Measurements from ENCODE around the gene PAX2. TPM values are rescaled to one million over a fixed set of nuclear protein-coding genes. Genes with fewer than 3 reads are reported as not detected.

The PAX2 gene
- total RNA-seq, 4 donors from 2014 or later = not detected

DNA sequence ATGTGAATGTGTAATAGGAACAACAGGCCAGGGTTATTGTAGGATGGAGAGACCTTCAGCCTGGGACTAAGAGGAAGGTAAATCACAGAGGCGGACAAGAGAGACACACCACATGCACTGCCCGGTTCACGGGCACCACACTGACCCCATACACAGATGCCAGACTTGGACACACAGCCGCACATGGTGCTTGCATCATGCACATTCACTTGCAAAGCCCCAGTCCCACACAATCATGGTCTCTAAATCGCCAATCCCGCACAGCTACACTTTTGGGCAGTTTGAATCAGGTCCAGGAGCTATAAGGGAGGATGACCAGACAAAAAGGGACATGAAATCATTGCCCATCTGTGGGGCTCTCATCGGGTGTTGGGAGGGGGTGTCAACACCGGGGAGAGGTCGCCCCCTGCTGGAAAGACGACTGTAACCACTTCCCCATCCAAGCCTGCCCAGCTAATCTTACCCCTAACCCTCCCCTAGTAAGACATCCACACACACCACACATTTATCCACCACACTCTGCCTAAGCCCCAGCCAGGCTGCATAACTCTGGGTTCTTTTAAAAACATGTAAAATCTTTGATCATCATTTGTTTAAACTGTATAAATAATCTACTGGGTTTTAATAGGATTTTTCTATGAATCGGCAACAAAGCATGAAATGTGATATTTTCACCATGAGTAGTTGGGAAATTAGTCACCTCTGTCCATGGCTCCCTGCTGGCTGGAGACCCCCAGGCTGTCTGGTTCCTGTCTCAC lies 126.8 kb downstream of the PAX2 start:
- intact Hi-C loops (cut with DNase I) = no loop called here
- Histone ChIP-seq H3K27ac (no peak overlapping the region), H3K36me3 (no peaks in the 10 kb centered on the region), H3K27me3 (peaks cover 0 to 73% (median 0%) of the 10 kb centered on the region in 4 donors), H3K4me3 (no peak overlapping the region), H3K9me3 (no peaks in the 10 kb centered on the region), H3K4me1 (no peaks in the 10 kb centered on the region)
- 38 to 55% methylated on average over 8 to 11 of the region's 11 CpGs for WGBS, 2 donors
- TF ChIP-seq POLR2A (IDR thresholded peaks at IDR 0.05) = no peak
- TF ChIP-seq, protein P1, sequence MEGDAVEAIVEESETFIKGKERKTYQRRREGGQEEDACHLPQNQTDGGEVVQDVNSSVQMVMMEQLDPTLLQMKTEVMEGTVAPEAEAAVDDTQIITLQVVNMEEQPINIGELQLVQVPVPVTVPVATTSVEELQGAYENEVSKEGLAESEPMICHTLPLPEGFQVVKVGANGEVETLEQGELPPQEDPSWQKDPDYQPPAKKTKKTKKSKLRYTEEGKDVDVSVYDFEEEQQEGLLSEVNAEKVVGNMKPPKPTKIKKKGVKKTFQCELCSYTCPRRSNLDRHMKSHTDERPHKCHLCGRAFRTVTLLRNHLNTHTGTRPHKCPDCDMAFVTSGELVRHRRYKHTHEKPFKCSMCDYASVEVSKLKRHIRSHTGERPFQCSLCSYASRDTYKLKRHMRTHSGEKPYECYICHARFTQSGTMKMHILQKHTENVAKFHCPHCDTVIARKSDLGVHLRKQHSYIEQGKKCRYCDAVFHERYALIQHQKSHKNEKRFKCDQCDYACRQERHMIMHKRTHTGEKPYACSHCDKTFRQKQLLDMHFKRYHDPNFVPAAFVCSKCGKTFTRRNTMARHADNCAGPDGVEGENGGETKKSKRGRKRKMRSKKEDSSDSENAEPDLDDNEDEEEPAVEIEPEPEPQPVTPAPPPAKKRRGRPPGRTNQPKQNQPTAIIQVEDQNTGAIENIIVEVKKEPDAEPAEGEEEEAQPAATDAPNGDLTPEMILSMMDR (IDR thresholded peaks at IDR 0.05) = peak in 4 of 6 experiments; percentile 12 to 43 (median 27)
- DNase-seq = no peak

DNA sequence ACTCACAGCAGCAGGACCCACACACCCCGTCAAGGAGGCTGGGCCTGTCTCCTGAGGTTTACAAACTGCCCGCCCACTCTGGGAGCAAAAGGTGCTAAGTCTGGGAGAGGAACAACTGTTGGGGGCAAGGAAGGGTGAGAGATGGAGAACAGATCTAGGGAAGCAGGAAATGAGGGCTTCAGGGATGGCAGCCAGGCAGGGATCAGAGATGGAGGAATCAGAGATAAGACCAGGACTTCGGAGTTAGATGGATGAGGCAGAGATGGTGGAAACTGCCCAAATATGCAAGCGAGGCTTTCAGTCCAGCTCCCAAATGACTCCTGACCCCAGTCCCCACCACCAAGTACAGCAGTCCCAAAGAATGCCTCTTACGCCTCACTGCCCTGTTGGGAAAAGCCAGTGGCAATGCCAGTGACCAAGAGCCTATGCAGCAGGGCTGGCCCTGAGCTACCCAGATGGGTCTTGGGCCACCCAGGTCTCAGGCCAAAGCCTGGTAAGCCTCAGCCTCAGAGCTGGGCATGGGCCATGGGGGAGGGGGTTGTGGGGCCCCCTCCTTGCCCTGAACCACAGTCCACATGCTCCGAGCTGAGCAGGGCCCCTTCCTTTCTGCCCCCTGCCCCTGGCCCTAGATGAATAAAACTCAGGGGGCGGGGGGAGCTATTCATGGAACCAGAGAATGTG lies 127.9 kb downstream of the PAX2 start:
- no peak overlapping the region for H3K4me3 ChIP-seq
- intact Hi-C loops (cut with DNase I) = no loop called here
- no peaks in the 10 kb centered on the region for H3K36me3 ChIP-seq
- peaks cover 0 to 73% (median 0%) of the 10 kb centered on the region in 4 donors for H3K27me3 ChIP-seq
- H3K9me3 ChIP-seq = no peaks in the 10 kb centered on the region
- H3K4me1 ChIP-seq = no peaks in the 10 kb centered on the region
- WGBS, 2 donors = 60 to 65% methylated on average over 4 to 5 of the region's 7 CpGs
- H3K27ac ChIP-seq = no peak overlapping the region
- no peak for DNase-seq
- no peak for TF ChIP-seq POLR2A (IDR thresholded peaks at IDR 0.05)
- TF ChIP-seq, protein P1 (IDR thresholded peaks at IDR 0.05) = no peak

DNA sequence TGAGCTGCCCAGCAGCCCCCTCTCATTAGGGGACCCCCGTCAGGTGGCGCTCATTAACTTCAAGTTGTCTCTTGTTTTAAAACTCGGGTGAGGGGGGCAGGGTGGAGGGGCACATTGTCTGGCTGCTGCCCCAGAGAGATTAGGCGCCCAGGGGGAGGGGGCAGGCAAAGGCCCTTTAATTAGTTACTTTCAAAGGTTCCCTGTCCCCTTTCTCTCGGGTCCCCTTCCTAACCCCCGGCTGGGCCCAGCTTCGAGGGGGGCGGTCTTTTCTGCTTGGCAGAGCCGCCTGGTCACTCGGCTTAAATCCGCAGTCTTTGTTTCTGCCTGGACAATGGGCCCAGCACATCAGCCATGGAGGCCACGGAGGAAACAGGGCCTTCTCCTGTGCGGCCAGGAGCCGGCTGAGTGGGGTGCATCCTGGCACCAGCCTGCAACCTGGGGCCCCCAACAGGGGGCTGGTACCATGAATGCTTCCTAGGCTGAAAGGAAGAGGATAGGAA lies 128.5 kb downstream of the PAX2 start:
- intact Hi-C loops (cut with DNase I) = no loop called here
- H3K27me3 ChIP-seq = peaks cover 0 to 73% (median 0%) of the 10 kb centered on the region in 4 donors
- TF ChIP-seq, protein P1 (IDR thresholded peaks at IDR 0.05) = no peak
- no peak for TF ChIP-seq POLR2A (IDR thresholded peaks at IDR 0.05)

DNA sequence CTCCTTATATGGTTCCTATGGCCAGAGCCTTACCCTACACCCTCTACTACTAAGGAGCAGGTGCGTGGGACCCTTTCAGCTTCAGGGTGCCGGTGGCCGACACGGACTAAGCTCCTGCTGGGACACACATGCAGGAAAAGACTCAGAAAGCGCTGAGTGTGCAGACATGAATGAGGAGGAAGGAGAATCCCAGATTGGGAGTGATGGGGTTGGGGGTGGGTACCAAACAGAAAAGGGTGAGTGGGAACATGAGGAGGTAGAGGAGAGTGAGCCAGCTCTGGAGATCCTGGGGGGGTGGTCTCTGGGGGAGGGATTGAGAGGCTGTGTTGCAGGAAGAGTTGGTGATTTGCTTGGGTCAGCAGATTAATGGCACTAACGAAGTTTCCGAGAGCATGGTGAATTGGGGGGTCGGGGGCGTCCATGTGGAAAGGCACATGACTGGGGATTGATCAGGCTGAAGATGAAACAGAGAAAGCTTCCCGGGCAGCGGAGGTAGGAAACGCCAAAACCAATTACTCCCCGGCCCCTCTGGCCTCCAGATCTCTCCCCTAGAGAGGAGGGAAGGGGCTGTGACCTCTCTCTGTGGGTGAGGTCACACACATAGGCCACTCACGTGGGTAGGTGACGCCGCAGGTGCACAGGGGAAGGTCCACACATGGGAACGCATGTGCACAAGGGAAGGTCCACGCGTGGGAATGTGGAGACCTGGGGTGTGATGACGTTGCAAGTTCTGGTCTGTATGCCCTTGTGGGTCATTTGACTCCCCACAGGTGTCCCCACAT lies 129.5 kb downstream of the PAX2 start:
- TF ChIP-seq, protein P1 (IDR thresholded peaks at IDR 0.05) = no peak
- TF ChIP-seq POLR2A (IDR thresholded peaks at IDR 0.05) = no peak
- DNase-seq = no peak
- intact Hi-C loops (cut with DNase I) = no loop called here
- Histone ChIP-seq H3K36me3 (no peaks in the 10 kb centered on the region), H3K4me1 (no peaks in the 10 kb centered on the region), H3K27me3 (peaks cover 0 to 79% (median 0%) of the 10 kb centered on the region in 4 donors), H3K27ac (no peak overlapping the region), H3K4me3 (no peak overlapping the region), H3K9me3 (no peaks in the 10 kb centered on the region)
- WGBS, 2 donors = 49 to 73% methylated on average over 14 to 20 of the region's 20 CpGs

More for the DNA sequence above, 128.5 kb downstream of the PAX2 start:
- Histone ChIP-seq H3K4me1 (no peaks in the 10 kb centered on the region), H3K36me3 (no peaks in the 10 kb centered on the region), H3K9me3 (no peaks in the 10 kb centered on the region), H3K4me3 (no peak overlapping the region), H3K27ac (no peak overlapping the region)
- DNase-seq = no peak
- WGBS, 2 donors = 66% methylated on average over 11 to 13 of the region's 14 CpGs

All from esophagus squamous epithelium (tissue), 5 donors.